ENCODE data around the gene PDIA2. TPM values are rescaled to one million over a fixed set of nuclear protein-coding genes. Genes with fewer than 3 reads are reported as not detected.
"Not testable (repeated sequence)": the region's sequence is repeated elsewhere in the genome, so short reads cannot be mapped to it uniquely, and the experiment has no call there.

The PDIA2 gene
- total RNA-seq, 1 donor from 2014 or later: not detected

- POLR2A ChIA-PET: interaction anchor here (0.7 to 1.8 kb wide), 2 partner anchors 36 to 90 kb away, joined by 3 to 6 read pairs; partner anchors contain the start of gene FAM234A
- H3K4me1 Mint-ChIP-seq: peaks cover 51% of the 10 kb centered on the region
- intact Hi-C loops (cut with micrococcal nuclease): no loop called here
These were observed 41.7 kb downstream of the PDIA2 start for GRCh38 chr16:324451-325334.

GRCh38 chr16:325375-326145 lies 42.6 kb downstream of the PDIA2 start:
- Mint-ChIP-seq H3K27me3 (no peaks in the 10 kb centered on the region), H3K36me3 (ENCODE audit: low read depth) (peaks cover 6% of the 10 kb centered on the region), H3K27ac (peak overlapping the region; percentile 70), H3K4me1 (peaks cover 47% of the 10 kb centered on the region), H3K4me3 (peak overlapping the region; percentile 75), H3K9me3 (no peaks in the 10 kb centered on the region)
- intact Hi-C loops (cut with micrococcal nuclease): no loop called here
- ChIA-PET POLR2A (interaction anchor here (0.7 to 1.8 kb wide), 2 partner anchors 35 to 91 kb away, joined by 3 to 6 read pairs; partner anchors contain the start of gene FAM234A), CTCF (no interaction called here)
- ATAC-seq (ENCODE audit: low read depth) (no peak), DNase-seq (no peak)
- no peak for TF ChIP-seq CTCF (IDR thresholded peaks at IDR 0.05)

More at GRCh38 chr16:324451-325334, 41.7 kb downstream of the PDIA2 start:
- H3K27me3 Mint-ChIP-seq: no peaks in the 10 kb centered on the region
- H3K36me3 Mint-ChIP-seq (ENCODE audit: low read depth): peaks cover 6% of the 10 kb centered on the region
- CTCF ChIA-PET: no interaction called here
- peak; percentile 79 for ATAC-seq (ENCODE audit: low read depth)
- no peaks in the 10 kb centered on the region for H3K9me3 Mint-ChIP-seq
- no peak for TF ChIP-seq CTCF (IDR thresholded peaks at IDR 0.05)
- H3K4me3 Mint-ChIP-seq: peak overlapping the region; percentile 75
- peak; percentile 32 for DNase-seq
- peak overlapping the region; percentile 70 for H3K27ac Mint-ChIP-seq

- ATAC-seq (ENCODE audit: low read depth): no peak
- POLR2A ChIA-PET: no interaction called here
- H3K4me3 Mint-ChIP-seq: no peak overlapping the region
- DNase-seq: no peak
- peaks cover 32% of the 10 kb centered on the region for H3K4me1 Mint-ChIP-seq
- CTCF ChIA-PET: interaction anchor here (0.6 kb wide), 1 partner anchor 89 kb away, joined by 3 read pairs; no protein-coding TSS in a partner anchor
- no peaks in the 10 kb centered on the region for H3K9me3 Mint-ChIP-seq
- intact Hi-C loops (cut with micrococcal nuclease): no loop called here
- no peak for TF ChIP-seq CTCF (IDR thresholded peaks at IDR 0.05)
- H3K27me3 Mint-ChIP-seq: no peaks in the 10 kb centered on the region
- peaks cover 6% of the 10 kb centered on the region for H3K36me3 Mint-ChIP-seq (ENCODE audit: low read depth)
- H3K27ac Mint-ChIP-seq: no peak overlapping the region
These were observed 47.8 kb downstream of the PDIA2 start for GRCh38 chr16:330741-331140.

- H3K27me3 Mint-ChIP-seq; ATAC-seq (ENCODE audit: low read depth); CTCF ChIA-PET; H3K4me3 Mint-ChIP-seq; H3K36me3 Mint-ChIP-seq (ENCODE audit: low read depth); intact Hi-C loops (cut with micrococcal nuclease); DNase-seq; H3K27ac Mint-ChIP-seq; POLR2A ChIA-PET; H3K9me3 Mint-ChIP-seq: not testable (repeated sequence)
- peaks cover 35% of the 10 kb centered on the region for H3K4me1 Mint-ChIP-seq
These were observed 48.3 kb downstream of the PDIA2 start for GRCh38 chr16:331181-331814.

- DNase-seq (no peak), ATAC-seq (ENCODE audit: low read depth) (no peak)
- POLR2A ChIA-PET: interaction anchor here (0.7 kb wide), 2 partner anchors 14 to 67 kb away, joined by 5 read pairs; no protein-coding TSS in a partner anchor
- H3K27ac Mint-ChIP-seq: no peak overlapping the region
- peaks cover 45% of the 10 kb centered on the region for H3K4me1 Mint-ChIP-seq
- intact Hi-C loops (cut with micrococcal nuclease): no loop called here
- TF ChIP-seq CTCF (IDR thresholded peaks at IDR 0.05): no peak
- CTCF ChIA-PET: no interaction called here
- peaks cover 6% of the 10 kb centered on the region for H3K36me3 Mint-ChIP-seq (ENCODE audit: low read depth)
- no peak overlapping the region for H3K4me3 Mint-ChIP-seq
- no peaks in the 10 kb centered on the region for H3K27me3 Mint-ChIP-seq
- H3K9me3 Mint-ChIP-seq: no peaks in the 10 kb centered on the region
These were observed 50.6 kb downstream of the PDIA2 start for GRCh38 chr16:333406-334094.

GRCh38 chr16:334164-334832 lies 51.3 kb downstream of the PDIA2 start:
- H3K27ac Mint-ChIP-seq; H3K4me3 Mint-ChIP-seq; H3K36me3 Mint-ChIP-seq (ENCODE audit: low read depth); ATAC-seq (ENCODE audit: low read depth); DNase-seq; CTCF ChIA-PET; intact Hi-C loops (cut with micrococcal nuclease); H3K9me3 Mint-ChIP-seq; H3K27me3 Mint-ChIP-seq; POLR2A ChIA-PET: not testable (repeated sequence)
- H3K4me1 Mint-ChIP-seq: peaks cover 52% of the 10 kb centered on the region

All from activated B cell treated with CpG ODN at 0.5 μM for 24 hours (primary cell).